CD14-positive monocyte (primary cell): ENCODE measurements around the gene PHLDA2. TPM values are rescaled to one million over a fixed set of nuclear protein-coding genes. Genes with fewer than 3 reads are reported as not detected.

ENCODE experiments used
- DNase-seq, 3 donors: peaks; one replicate each; pipeline ENCODE4 v3.0.0-alpha.2; 2011 to 2022
- H2AFZ ChIP-seq: 2 replicates; pipeline ENCODE4 v1.6.0; 2012; ENCODE audit warnings: mild to moderate bottlenecking, low read depth, low read length, inconsistent platforms; ENCODE audit not compliant: insufficient read depth, poor library complexity, severe bottlenecking
- H3K27ac ChIP-seq, 2 donors: 1 replicate in 1 of 2; 2 replicates in 1 of 2; pipeline ENCODE4 v1.5.1; 2012 to 2013; ENCODE audit warnings: low read length in 2 of 2, control low read depth in 1 of 2, inconsistent platforms in 1 of 2, low read depth in 1 of 2, mild to moderate bottlenecking in 1 of 2
- H3K27me3 ChIP-seq, 2 donors: one replicate each; pipeline versions ENCODE4 v1.6.0 to v1.6.1; 2011 to 2013; ENCODE audit warnings: low read length in 2 of 2; ENCODE audit not compliant: control insufficient read depth in 2 of 2, insufficient read depth in 2 of 2
- H3K36me3 ChIP-seq, 2 donors: replicated peaks in 1 of 2; 1 replicate in 1 of 2; 2 replicates in 1 of 2; pipeline versions ENCODE4 v1.5.1 to v1.6.1; 2012 to 2013; ENCODE audit warnings: low read length in 2 of 2, control low read depth in 1 of 2, inconsistent platforms in 1 of 2, mild to moderate bottlenecking in 1 of 2; ENCODE audit not compliant: insufficient read depth in 2 of 2, control insufficient read depth in 1 of 2
- H3K4me1 ChIP-seq, 2 donors: 1 replicate in 1 of 2; 2 replicates in 1 of 2; pipeline versions ENCODE4 v1.5.1 to v1.6.1; 2012 to 2013; ENCODE audit warnings: low read length in 2 of 2, control low read depth in 1 of 2, inconsistent platforms in 1 of 2, mild to moderate bottlenecking in 1 of 2, moderate library complexity in 1 of 2; ENCODE audit not compliant: insufficient read depth in 2 of 2, control insufficient read depth in 1 of 2
- H3K4me2 ChIP-seq: replicated peaks from 2 replicates; pipeline ENCODE3; 2012; ENCODE audit warnings: low read length, moderate library complexity, mild to moderate bottlenecking; ENCODE audit not compliant: poor library complexity, severe bottlenecking; ENCODE audit errors: extremely low read depth
- H3K4me3 ChIP-seq, 3 experiments: fragments of 200-600 bp in 1 of 3; sonication (generic) in 1 of 3; replicated peaks in 1 of 3; 1 replicate in 2 of 3; 2 replicates in 1 of 3; pipeline ENCODE4 v1.5.1; 2011 to 2013; ENCODE audit warnings: low read length in 3 of 3, mild to moderate bottlenecking in 3 of 3, control low read depth in 2 of 3, low read depth in 2 of 3, inconsistent platforms in 1 of 3, moderate library complexity in 1 of 3
- H3K79me2 ChIP-seq: 2 replicates; pipeline ENCODE4 v1.6.0; 2012; ENCODE audit warnings: mild to moderate bottlenecking, control low read depth, inconsistent platforms, low read length, moderate library complexity; ENCODE audit not compliant: insufficient read depth
- H3K9ac ChIP-seq: 2 replicates; pipeline ENCODE4 v1.6.0; 2017; ENCODE audit warnings: low read length, mild to moderate bottlenecking; ENCODE audit not compliant: insufficient read depth, poor library complexity, severe bottlenecking
- H3K9me3 ChIP-seq, 2 donors: replicated peaks in 1 of 2; 1 replicate in 1 of 2; 2 replicates in 1 of 2; pipeline versions ENCODE4 v1.5.1 to v1.6.1; 2012 to 2013; ENCODE audit warnings: low read length in 2 of 2, control low read depth in 1 of 2; ENCODE audit not compliant: control insufficient read depth in 1 of 2, insufficient read depth in 1 of 2
- H4K20me1 ChIP-seq: 2 replicates; pipeline ENCODE4 v1.6.0; 2012; ENCODE audit warnings: mild to moderate bottlenecking, low read length, control low read depth, moderate library complexity; ENCODE audit not compliant: insufficient read depth
- H3K27ac Mint-ChIP-seq, 7 donors: one replicate each; pipeline ENCODE4 v1.8.0; 2020; ENCODE audit warnings: mild to moderate bottlenecking in 7 of 7, mixed read lengths in 7 of 7, moderate library complexity in 6 of 7, inconsistent platforms in 2 of 7
- H3K27me3 Mint-ChIP-seq, 3 donors: one replicate each; pipeline ENCODE4 v1.8.0; 2021 to 2022; ENCODE audit warnings: low read depth in 3 of 3, mild to moderate bottlenecking in 3 of 3, mixed read lengths in 3 of 3, moderate library complexity in 3 of 3, inconsistent platforms in 1 of 3
- H3K36me3 Mint-ChIP-seq, 2 donors: one replicate each; pipeline ENCODE4 v1.8.0; 2020; ENCODE audit warnings: mixed read lengths in 2 of 2, inconsistent platforms in 1 of 2, mild to moderate bottlenecking in 1 of 2
- H3K4me1 Mint-ChIP-seq: one replicate; pipeline ENCODE4 v1.8.0; 2020; ENCODE audit warnings: mild to moderate bottlenecking, mixed read lengths
- H3K4me3 Mint-ChIP-seq, 2 donors: one replicate each; pipeline ENCODE4 v1.8.0; 2020; ENCODE audit warnings: mild to moderate bottlenecking in 2 of 2, mixed read lengths in 2 of 2, moderate library complexity in 1 of 2
- H3K9me3 Mint-ChIP-seq, 7 donors: one replicate each; pipeline ENCODE4 v1.8.0; 2020 to 2022; ENCODE audit warnings: mixed read lengths in 7 of 7, mild to moderate bottlenecking in 6 of 7, moderate library complexity in 6 of 7, inconsistent platforms in 2 of 7
- CTCF ChIP-seq: fragments of 200-600 bp; IDR thresholded peaks from one replicate; pipeline ENCODE4 v1.8.0; 2022; ENCODE audit warnings: antibody characterized with exemption, mild to moderate bottlenecking
- WGBS: methylation state at CpG from one replicate; pipeline ENCODE4 v1.1.5; 2013; ENCODE audit warnings: missing lambda C conversion rate; ENCODE audit not compliant: insufficient coverage; 5-methylcytosine and 5-hydroxymethylcytosine counted together
- intact Hi-C, 2 donors: fragments of 100-400 bp; cut with micrococcal nuclease; formaldehyde crosslinking; loops; one replicate each; pipeline versions ENCODE4 v1.15.0 to v1.15.1; 2023
- polyA plus RNA-seq, 3 donors: library from polyadenylated mRNA; depleted of rRNA in 1 of 3; unstranded in 2 of 3; stranded (reverse) in 1 of 3; fragments of 300-500 nt in 2 of 3; fragments of >200 nt in 1 of 3; fragmentation: Illumina TruSeq in 2 of 3; gene quantifications; 1 replicate in 2 of 3; 2 replicates in 1 of 3; pipeline ENCODE4 v1.2.3, GENCODE V29; 2012 to 2021

The PHLDA2 gene
- polyA plus RNA-seq, 3 donors, result 2.6 to 54.5 (median 4.7) TPM

DNA sequence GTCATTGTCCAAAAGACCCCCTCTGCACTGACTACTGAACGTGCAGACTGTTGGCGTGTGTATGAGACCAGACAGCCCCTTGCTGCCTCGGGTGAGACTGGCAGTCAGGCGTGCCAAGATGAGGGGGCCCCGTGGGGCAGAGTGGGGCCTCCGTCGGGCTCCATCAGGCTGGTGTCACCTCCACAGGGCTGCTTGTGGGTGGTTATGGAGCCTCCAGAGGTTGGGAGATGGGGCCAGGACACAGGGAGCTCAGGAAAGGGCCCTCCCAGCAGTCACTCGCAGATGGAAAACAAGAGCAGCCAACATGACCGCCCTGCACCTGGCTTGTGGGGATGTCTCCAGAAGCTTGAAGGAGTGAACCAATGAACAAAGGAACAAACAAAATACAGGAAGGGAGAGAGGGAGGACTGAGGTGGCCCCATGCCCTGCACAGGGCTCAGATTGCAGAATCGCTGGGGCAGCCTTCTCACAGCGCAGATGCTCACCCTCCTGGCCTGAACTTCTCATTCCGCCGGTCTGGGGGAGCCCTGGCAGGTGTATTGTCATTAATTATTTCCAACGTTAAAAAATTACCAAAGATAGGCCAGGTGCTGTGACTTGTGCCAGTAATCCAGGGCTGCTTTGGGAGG lies 5.5 kb upstream of the PHLDA2 start:
- H3K79me2 ChIP-seq, result no peaks in the 10 kb centered on the region
- peaks cover 0 to 3% of the 10 kb centered on the region in 2 donors for H3K27me3 ChIP-seq
- H3K4me2 ChIP-seq, result no peak overlapping the region
- whole genome bisulfite sequencing, result 93% methylated on average over 10 of the region's 14 CpGs
- Mint-ChIP-seq H3K27me3 (peaks cover 6 to 22% (median 22%) of the 10 kb centered on the region in 3 donors), H3K9me3 (peaks cover 16 to 25% (median 20%) of the 10 kb centered on the region in 7 donors), H3K27ac (peak overlapping the region in 5 of 7 donors; percentile 8 to 98 (median 50)), H3K36me3 (peaks cover 0 to 15% of the 10 kb centered on the region in 2 donors), H3K4me1 (peaks cover 29% of the 10 kb centered on the region), H3K4me3 (no peak overlapping the region)
- H3K4me3 ChIP-seq, result no peak overlapping the region
- intact Hi-C loops, result loop anchor here (5.0 kb wide), 2 partner anchors 37 to 58 kb away; partner anchors contain the start of gene NAP1L4 (in 2 of the 2)
- TF ChIP-seq CTCF, result no peak
- H4K20me1 ChIP-seq, result no peaks in the 10 kb centered on the region
- peaks cover 14 to 21% of the 10 kb centered on the region in 2 donors for H3K9me3 ChIP-seq
- H3K36me3 ChIP-seq, result no peaks in the 10 kb centered on the region
- no peak overlapping the region for H3K9ac ChIP-seq
- no peak overlapping the region for H3K27ac ChIP-seq
- H2AFZ ChIP-seq, result no peak overlapping the region
- no peak for DNase-seq
- peaks cover 33 to 45% of the 10 kb centered on the region in 2 donors for H3K4me1 ChIP-seq

DNA sequence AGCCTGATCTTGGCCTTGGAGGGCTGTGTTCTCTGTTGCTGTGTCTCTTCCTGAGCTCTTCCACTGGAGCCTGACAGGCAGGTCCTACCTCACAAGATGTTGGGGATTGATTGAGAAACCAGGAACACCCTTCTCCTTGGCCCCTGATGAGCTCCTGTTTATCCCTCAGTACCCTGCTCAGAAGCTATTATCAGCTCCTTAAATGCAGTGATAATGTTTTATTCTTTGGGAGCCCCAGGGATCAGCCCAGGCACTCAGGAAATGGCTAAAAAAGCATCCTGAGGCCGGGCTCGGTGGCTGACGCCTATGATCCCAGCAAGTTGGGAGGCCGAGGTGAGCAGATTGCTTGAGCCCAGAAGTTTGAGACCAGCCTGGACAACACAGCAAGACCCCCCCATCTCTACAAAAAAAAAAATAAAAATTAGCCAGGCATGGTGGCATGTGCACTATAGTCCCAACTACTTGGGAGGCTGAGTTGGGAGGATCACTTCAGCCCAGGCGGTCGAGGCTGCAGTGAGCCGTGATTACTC lies 4.9 kb upstream of the PHLDA2 start:
- Mint-ChIP-seq H3K36me3 (peaks cover 0 to 12% of the 10 kb centered on the region in 2 donors), H3K4me1 (peaks cover 29% of the 10 kb centered on the region), H3K27me3 (peaks cover 7 to 24% (median 23%) of the 10 kb centered on the region in 3 donors), H3K27ac (peak overlapping the region; percentile 78 to 99 (median 98)), H3K9me3 (peaks cover 16 to 23% (median 21%) of the 10 kb centered on the region in 7 donors), H3K4me3 (no peak overlapping the region)
- no peak for DNase-seq
- H3K79me2 ChIP-seq, result no peaks in the 10 kb centered on the region
- H3K4me3 ChIP-seq, result no peak overlapping the region
- no peak overlapping the region for H3K4me2 ChIP-seq
- 98% methylated on average over 5 of the region's 7 CpGs for WGBS
- no peaks in the 10 kb centered on the region for H4K20me1 ChIP-seq
- intact Hi-C loops, result loop anchor here (5.0 kb wide), 2 partner anchors 37 to 58 kb away; partner anchors contain the start of gene NAP1L4 (in 2 of the 2)
- H3K27me3 ChIP-seq, result peaks cover 0 to 4% of the 10 kb centered on the region in 2 donors
- H2AFZ ChIP-seq, result peak overlapping the region; percentile 69
- peak overlapping the region; percentile 98 for H3K27ac ChIP-seq
- TF ChIP-seq CTCF, result no peak
- peak overlapping the region; percentile 82 for H3K9ac ChIP-seq
- peaks cover 13 to 18% of the 10 kb centered on the region in 2 donors for H3K9me3 ChIP-seq
- H3K36me3 ChIP-seq, result no peaks in the 10 kb centered on the region
- H3K4me1 ChIP-seq, result peaks cover 37 to 49% of the 10 kb centered on the region in 2 donors
